Tibial nerve (tissue), 4 donors: ENCODE measurements around the gene CYS1.

Experiments used
- CTCF ChIP-seq, 5 experiments: fragments of 200-600 bp in 3 of 5; fragments of 450-650 bp in 2 of 5; sonication (generic) in 3 of 5; IDR thresholded peaks; one replicate each; pipeline ENCODE4 v1.5.1; 2016 to 2019; ENCODE audit warnings: antibody characterized with exemption in 5 of 5, mild to moderate bottlenecking in 3 of 5, moderate library complexity in 2 of 5
- EP300 ChIP-seq, 2 donors: sonication (generic); formaldehyde crosslinking; IDR thresholded peaks; one replicate each; pipeline ENCODE4 v1.6.1; 2017; ENCODE audit warnings: antibody characterized with exemption in 2 of 2, mild to moderate bottlenecking in 1 of 2
- POLR2A ChIP-seq, 2 donors: fragments of 450-650 bp; IDR thresholded peaks; one replicate each; pipeline ENCODE4 v1.6.1; 2017; ENCODE audit warnings: antibody characterized with exemption in 2 of 2, mild to moderate bottlenecking in 2 of 2, moderate library complexity in 2 of 2

GRCh38 chr2:10124538-10125045 is 44.4 kb upstream of the CYS1 start:
- TF ChIP-seq CTCF (IDR thresholded peaks at IDR 0.05) (peak; percentile 49 to 76 (median 64)), EP300 (IDR thresholded peaks at IDR 0.05) (no peak), POLR2A (IDR thresholded peaks at IDR 0.05) (no peak)
